Fibroblast of skin of left biceps (primary cell): ENCODE measurements around the gene CDH3.
"Not testable (repeated sequence)": the region's sequence is repeated elsewhere in the genome, so short reads cannot be mapped to it uniquely, and the experiment has no call there.

Experiments
- DNase-seq, 2 experiments: peaks; one replicate each; pipeline ENCODE4 v3.0.0-alpha.2; 2013; ENCODE audit warnings: low read depth in 2 of 2

The CDH3 gene

DNA sequence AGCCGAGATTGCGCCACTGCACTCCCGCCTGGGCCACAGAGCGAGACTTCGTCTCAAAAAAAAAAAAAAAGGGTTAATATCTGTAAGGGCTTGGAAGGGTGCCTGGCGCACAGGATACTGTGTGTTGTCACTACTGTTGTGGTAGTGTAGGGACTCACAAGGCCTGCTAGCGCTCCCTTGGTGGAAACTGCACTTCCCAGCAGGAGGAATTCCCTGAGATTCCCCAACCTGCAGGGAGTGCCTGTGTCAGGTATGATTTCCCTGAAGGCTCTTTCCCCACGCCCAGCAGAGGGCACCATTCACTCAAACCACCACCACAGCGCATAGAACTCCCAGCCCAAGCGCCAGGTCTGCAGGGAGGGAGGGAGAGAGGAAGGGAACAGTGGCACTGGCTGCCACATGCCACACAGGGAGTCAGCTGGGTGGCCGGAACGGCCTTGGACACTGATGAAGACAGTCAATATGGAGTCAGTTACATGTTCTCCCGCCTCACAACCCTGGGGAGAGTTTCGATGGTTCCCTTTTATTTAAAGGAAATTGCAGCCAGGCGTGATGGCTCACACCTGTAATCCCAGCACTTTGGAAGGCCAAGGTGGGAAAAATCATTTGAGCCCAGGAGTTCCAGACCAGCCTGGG lies 59.2 kb downstream of the CDH3 start:
- peak; percentile 17 to 20 for DNase-seq

DNA sequence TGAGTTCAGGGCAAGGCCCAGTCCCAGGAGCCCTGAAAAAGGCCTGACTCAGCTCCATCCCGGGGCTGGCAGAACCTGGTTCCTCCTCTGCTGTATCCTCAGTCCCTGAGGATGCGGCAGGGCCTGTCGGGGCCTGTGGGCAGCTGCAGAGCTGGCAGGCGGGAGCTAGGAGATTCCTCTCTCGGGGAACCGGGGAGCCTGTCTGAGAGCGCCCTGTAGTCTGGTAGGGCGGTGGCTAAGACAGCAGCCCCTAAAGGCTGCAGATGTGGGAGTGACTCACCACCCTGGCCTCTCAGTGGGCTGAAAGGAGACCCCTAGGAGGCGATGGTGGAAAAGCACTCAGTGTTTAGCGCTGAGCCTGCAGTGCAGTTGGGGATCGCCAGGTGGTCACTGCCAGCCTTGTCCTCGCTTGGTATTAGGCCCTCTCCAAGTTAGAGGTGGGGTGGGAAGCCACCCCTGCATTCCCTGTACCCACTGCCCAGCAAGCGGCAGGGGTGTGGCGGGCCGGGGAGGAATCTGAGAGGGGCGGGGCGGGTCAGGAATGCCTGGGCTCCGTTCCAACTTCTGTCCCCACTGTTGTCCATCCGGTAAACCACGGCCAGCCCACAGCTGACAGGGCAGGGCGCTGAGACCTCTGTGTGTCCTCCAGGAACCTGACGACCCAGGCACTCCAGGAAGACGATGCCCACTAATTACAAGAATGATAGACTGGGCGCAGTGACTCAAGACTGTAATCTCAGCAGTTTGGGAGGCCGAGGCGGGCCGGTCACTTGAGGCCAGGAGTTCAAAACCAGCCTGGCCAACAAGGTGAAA lies 62.4 kb downstream of the CDH3 start:
- no peak for DNase-seq

DNA sequence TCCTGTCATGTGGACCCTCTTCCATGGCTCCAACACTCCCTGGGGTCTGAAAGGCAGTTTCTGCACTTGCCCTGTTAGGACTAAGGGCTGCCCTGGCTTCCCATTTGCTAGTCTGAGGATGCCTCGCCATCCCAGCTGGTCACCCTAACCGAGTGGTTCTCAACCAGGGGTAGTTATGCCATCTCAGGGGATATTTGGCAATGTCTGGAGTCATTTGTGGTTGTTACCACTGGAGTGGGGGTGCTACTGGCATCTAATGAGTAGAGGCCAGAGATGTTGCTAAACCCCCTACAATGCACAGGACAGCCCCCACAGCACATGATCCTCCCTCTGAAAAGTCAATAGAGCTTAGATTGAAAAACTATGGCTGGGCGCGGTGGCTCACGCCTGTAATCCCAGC lies 65.1 kb downstream of the CDH3 start:
- DNase-seq, result no peak

DNA sequence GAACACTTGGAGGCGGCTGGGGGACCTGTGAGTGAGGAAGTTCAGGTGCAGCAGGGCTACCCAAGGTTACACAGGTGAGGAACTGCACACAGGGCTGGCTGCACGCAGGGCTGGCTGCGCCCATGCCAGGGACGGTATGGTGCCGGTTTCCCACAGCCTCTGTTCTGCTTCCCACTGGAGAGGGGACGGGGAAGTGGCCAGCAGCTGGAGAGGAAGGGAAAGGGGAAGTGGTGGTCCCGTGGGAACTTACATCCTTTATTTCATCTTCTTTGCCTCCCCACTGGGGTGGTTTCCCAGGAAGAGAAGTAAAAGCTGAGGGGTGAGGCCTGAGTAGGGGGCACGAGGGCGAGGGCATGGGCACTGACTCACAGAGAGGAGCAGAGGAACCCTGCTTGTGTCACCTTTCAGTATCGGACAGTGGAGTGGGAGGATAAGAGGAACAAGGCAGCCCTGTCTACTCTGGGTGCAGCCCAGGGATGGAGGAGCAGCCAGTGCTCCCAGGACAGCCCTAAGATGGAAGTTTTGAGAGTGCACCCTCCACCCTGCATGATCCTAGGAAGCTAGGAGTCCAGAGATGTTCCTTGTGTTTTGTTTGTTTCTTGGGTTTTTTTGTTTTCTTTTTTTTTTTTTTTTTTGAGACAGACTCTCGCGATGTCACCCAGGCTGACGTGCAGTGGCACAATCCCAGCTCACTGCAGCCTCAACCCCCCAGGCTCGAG lies 66.5 kb downstream of the CDH3 start:
- DNase-seq, result no peak

DNA sequence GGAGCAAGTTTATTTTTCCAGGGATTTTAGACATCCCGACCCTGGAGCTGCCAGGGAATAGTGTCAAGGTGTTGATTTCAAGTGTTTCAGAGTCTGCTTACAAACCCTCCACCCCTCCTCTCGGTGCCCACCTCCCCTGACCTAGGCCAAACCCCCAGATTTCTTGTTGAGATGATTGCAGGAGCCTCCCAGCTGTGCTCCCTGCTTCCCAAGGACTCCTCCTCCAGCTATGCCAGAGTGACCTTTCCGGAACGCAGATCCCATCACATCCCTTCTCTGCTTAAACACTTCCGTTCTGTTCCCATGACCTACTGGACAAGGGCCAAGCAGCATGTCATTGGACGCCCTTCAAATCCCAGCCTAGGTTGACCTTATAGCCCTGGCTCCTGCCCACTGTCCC lies 68.3 kb downstream of the CDH3 start:
- no peak for DNase-seq

DNA sequence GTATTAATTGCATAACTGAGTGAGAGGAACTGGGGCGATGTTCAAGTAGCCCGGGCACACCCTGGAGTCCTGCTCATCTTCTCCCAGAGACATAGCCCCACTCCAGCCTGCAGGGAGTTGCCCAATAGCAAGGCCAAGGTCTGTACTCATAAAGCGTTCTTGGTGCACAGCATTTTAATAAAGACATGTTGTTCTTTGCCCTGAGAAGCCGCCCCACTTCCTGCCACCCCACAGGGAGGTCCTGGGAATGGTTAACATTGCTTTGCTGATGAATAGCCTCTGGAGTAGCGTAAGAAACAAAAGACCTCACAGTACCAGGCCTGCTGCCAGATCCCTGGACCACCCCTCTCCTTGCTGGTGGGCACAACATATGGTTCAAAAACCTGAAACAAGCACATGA lies 70.4 kb downstream of the CDH3 start:
- DNase-seq, result no peak

DNA sequence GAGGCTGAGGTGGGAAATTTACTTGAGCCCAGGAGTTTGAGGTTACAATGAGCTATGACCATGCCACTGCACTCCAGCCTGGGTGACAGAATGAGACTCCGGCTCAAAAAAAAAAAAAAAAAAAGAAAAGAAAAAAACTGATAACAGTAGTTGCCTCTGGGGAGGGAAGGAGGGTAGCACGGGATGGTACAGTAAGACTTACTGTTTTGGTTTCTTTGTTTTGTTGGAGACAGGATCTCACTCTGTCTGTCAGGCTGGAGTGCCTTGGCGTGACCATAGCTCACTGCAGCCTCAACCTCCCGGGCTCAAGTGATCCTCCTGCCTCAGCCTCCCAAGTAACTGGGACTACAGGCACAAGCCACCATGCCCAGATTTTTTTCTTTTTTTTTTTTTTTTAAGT lies 71.4 kb downstream of the CDH3 start:
- DNase-seq, result not testable (repeated sequence)

DNA sequence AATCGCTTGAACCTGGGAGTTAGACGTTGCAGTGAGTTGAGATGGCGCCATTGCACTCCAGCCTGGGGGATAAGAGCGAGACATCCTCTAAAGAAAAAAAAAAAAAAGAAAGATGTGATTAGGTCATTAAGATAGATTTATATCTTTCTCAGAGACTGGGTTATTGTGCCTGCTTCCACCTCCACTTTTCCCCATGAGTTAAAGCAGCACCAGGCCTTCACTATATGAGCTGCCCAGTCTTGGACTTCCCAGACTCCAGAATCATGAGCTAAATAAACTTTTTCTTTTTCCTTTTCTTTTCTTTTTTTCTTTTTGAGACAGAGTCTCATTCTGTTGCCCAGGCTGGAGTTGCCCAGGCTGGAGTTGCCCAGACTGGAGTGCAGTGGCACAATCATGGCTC lies 72.6 kb downstream of the CDH3 start:
- no peak for DNase-seq

DNA sequence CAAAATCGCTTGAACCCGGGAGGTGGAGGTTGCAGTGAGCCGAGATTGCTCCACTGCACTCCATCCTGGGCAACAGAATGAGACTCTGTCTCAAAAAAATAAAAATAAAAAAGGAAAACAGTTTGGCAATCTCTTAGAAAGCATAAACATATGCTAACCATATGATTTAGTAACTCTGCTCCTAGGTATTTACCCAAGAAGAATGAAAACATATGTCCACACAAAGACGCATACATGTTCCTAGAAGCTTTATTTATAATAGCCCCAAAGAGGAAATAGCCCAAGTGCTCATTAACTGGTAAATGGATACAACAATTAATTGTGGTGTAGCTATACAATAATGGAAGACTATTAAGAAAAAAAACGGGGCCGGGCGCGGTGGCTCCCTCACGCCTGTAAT lies 73.5 kb downstream of the CDH3 start:
- no peak for DNase-seq

DNA sequence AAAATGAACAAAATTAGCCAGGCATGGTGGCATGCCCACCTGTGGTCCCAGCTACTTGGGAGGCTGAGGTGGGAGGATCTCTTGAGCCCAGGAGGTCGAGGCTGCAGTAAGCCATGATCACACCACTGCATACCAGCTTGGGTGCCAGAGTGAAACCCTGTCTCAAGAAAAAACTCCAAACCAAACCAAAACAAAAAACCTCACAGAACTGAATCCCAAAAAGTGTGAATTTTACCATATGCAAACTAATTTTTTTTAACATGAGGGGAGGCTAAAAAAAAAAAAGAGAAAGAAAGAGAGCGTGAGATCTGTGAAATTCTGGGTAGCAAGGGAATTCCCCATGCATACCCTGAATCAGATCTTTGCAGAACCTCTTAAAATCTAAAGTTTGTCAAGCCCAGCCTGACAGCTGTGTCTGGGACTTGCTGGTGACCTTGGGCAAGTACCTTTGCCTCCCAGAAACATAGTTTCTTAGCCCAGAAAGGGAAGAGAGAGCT lies 74.9 kb downstream of the CDH3 start:
- DNase-seq, result no peak

DNA sequence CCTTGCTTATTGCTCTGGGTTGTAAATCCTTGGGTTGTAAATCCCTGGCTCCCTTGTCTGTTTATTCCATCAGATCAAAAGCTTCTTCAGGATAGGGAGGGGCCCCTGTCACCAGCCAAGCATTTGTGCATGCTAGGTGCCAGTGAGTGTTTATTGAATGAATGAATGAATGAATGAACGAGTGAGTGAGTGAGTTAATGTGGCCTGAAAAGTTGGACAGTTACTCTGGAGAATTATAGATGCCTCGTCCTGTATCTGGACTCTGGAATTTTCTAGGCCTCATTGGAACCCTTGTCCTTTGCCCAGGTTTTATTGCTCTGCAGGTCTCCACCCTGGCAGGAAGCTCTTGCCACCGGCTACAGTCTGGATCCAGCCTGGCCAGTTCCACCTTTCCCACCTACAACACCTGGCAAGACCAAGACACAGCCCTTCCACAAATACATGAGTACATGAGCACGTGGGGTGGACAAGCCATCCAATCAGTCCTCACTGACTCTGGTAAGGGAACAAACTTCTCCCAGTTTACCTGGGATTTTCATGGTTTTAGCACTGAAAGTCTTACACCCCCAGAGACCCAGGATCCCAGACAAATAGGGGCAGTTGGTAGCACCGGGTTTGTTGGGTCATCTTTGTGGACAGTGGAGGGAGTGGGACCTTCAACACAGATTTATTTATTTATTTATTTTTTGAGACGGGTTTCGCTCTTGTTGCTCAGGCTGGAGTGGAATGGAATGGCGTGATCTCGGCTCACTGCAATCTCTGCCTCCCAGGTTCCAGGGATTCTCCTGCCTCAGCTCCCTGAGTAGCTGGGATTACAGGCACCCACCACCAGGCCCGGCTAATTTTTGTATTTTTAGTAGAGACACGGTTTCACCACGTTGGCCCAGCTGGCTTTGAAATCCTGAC lies 77.3 kb downstream of the CDH3 start:
- DNase-seq, result no peak

DNA sequence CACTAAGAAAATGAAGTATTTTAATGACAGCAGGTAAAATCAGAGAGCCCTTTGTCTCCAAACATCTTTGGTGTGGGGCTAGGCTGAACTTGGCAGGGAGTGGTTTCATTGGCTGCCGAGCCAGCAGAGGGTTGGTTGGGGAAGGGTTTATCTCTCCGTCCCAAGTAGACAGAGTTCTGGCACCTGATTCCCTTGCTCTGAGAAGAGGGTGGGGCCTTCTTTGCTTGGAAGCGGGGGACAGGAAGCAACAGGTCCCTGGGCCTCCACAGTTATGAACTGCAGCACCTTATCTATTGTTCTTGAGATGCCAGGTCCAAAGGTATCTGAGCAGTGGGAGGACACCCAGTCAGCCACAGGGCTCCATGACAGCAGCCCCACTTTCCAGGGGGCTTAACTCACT lies 79.7 kb downstream of the CDH3 start:
- no peak for DNase-seq

DNA sequence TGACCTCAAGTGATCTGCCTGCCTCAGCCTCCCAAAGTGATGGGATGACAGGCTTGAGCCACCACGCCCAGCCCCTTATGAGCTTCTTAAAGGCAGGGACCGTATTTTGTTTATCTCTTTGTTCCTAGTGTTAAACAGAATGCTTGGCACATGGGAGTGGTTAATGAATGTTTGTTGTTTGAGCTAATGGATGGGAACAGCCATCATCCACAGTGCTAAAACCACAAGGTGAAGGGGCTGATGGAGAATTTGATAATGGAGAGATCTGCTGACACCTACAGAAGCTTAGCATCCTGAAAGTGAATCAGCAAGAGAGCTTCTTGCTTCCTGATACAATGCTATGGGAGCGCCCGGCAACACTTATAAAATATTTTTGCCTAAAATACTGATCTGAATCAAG lies 83.4 kb downstream of the CDH3 start:
- DNase-seq, result no peak

DNA sequence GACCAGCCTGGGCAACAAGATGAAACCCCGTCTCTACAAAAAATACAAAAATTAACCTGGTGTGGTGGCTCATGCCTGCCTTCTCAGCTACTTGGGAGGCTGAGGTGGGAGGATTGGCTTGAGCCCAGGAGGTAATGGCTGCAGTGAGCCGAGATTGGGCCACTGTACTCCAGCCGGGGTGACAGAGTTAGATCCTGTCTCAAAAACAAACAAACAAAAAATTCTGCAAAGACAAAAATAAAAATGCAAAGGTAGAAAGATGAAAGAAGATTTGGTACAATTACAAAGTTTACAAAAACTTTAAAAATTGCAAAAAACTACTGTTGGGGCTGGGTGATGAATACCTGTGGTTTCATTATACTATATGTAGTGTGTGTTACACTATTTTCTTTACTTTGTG lies 86.5 kb downstream of the CDH3 start:
- DNase-seq, result no peak

DNA sequence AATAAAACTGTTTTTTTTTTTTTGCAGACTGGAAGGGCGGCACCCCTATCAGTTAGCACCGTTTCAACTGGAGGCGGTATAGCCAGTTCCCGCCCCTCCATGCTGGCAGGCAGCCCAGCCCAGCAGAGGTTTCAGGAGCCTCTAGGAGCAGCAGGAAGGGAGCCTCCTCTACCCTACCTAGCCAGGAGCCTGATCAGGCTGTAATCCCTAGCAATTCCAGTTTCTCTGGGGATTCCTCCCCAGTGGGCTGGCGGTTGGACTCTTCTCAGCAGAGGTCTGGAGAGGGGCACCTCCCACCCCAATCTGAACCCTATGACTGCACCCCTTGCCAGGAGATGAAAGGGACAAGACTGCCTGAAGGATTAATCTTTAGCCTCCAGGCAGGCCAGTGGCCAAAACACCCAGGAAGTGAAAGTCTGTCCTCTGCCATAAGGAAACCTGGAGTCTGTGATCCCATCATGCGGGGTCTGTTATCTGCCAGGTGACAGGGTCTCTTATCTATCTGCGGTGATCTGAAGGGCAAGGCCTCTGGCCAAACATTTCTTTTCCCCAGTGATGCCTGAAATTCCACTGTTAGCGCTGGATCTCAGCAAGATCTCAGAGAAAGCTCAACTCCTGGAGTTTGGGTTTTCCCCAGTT lies 87.1 kb downstream of the CDH3 start:
- DNase-seq, result no peak

DNA sequence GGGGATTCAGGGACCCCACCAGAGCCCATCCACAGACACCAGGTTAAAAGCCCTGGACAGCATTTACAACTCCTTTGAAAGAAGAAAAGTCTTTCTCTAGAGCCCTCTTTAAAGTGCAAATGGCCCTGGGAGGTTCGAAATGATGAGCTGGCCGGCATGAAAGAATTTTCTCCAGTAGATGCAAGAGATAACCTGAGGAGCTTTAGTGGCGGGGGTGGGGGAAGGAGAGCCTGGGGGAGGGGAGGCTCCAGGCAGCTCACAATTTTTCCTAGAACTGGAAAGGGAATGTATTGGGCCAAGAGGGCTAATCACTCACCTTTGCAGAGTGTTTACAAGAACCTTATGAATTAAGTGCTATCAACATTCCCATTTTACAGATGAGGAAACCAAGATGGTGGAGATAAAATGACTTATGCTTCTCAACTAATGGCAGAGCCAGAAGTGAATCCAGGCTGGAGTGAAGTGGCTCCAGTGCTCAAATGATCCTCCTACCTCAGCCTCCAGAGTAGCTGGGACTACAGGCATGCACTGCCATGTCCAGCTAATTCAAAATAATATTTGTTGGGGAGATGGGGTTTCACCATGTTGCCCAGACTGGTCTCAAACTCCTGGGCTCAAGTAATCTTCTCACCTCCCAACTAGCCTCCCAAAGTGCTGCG lies 87.8 kb downstream of the CDH3 start:
- DNase-seq, result no peak

DNA sequence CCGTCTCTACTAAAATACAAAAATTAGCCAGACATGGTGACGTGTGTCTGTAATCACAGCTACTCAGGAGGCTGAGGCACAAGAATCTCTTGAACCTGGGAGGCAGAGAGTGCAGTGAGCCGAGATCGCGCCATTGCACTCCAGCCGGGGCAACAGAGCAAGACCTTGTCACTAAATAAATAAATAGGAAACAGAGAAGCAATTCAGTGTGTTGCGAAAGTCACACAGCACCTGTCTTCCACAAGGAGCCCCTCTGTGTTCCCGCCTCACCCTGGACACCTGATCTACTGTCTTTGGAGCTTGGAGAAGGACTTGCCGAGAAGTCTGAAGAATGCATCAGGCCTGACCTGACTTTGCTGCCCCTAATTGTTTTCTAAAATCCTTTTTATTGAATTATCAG lies 88.5 kb downstream of the CDH3 start:
- DNase-seq, result no peak

DNA sequence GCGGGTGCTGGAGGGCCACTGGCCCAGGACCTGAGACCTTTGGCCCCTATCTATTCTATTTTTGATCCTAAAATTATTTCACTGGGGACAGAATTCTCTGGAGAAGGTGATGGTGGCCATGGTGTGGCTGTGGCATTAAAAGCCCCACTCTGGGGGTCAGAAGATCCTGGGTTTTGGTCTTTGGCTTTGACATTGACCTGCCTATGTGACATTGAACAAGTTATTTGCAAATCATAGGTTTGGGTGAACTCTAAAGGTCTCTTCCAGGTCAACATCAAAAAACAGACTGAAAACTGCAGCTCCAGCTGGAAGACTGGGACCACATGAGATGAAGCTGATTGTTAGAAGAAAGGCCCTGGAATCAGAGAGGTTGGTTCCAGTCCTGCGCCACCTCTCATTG lies 89.7 kb downstream of the CDH3 start:
- DNase-seq, result no peak

DNA sequence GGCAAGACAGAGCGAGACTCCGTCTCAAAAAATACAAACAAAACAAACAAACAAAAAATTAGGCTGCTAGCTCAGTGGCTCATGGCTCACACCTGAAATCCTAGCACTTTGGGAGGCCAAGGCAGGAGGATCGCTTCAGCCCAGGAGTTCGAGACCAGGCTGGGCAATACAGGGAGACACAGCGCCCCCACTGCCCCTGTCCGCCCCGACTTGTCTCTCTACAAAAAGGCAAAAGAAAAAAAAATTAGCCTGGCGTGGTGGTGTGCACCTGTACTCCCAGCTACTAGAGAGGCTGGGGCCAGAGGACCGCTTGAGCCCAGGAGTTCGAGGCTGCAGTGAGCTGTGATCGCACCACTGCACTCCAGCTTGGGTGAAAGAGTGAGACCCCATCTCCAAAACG lies 91.5 kb downstream of the CDH3 start:
- DNase-seq, result no peak

DNA sequence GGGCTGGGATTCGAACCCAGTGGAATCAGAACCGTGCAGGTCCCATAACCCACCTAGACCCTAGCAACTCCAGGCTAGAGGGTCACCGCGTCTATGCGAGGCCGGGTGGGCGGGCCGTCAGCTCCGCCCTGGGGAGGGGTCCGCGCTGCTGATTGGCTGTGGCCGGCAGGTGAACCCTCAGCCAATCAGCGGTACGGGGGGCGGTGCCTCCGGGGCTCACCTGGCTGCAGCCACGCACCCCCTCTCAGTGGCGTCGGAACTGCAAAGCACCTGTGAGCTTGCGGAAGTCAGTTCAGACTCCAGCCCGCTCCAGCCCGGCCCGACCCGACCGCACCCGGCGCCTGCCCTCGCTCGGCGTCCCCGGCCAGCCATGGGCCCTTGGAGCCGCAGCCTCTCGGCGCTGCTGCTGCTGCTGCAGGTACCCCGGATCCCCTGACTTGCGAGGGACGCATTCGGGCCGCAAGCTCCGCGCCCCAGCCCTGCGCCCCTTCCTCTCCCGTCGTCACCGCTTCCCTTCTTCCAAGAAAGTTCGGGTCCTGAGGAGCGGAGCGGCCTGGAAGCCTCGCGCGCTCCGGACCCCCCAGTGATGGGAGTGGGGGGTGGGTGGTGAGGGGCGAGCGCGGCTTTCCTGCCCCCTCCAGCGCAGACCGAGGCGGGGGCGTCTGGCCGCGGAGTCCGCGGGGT lies 92.1 kb downstream of the CDH3 start, which contains the start of gene CDH1:
TSS of gene CDH1 (plus strand) at position 247 of the 684 bp plus-strand sequence. CDS start at position 371, 124 bp downstream.
- no peak for DNase-seq
